DOHH2 (cell line): ENCODE results near the gene PDE8A.

Source experiments
- CTCF ChIP-seq: fragments of 200-600 bp; sonication (generic); IDR thresholded peaks from one replicate; pipeline ENCODE4 v1.5.1; 2014; ENCODE audit warnings: antibody characterized with exemption, mild to moderate bottlenecking, low read depth, low read length; ENCODE audit not compliant: poor library complexity, severe bottlenecking
- EZH2phosphoT487 ChIP-seq: fragments of 200-600 bp; sonication (generic); IDR thresholded peaks from 2 replicates; pipeline ENCODE4 v1.6.1; 2017; ENCODE audit warnings: borderline replicate concordance, mild to moderate bottlenecking, antibody characterized with exemption, low read length, moderate library complexity, mixed read lengths

GRCh38 chr15:85036716-85037115 lies 55.1 kb downstream of the PDE8A start:
- no peak for TF ChIP-seq CTCF
- TF ChIP-seq EZH2phosphoT487: no peak
